ENCODE data around the gene ZBTB16.

- TF ChIP-seq CTCF (IDR thresholded peaks at IDR 0.05; ENCODE audit: low read length) (no peak), EZH2 (optimal IDR thresholded peaks at IDR 0.05; ENCODE audit: low read depth, low read length) (no peak)
Observed at GRCh38 chr11:114269498-114269897, 210.0 kb downstream of the ZBTB16 start.

Measured in MM.1S (cell line).